B cell (primary cell): ENCODE measurements around the gene XG. TPM values are rescaled to one million over a fixed set of nuclear protein-coding genes. Genes with fewer than 3 reads are reported as not detected.
"Not testable (repeated sequence)": the region's sequence is repeated elsewhere in the genome, so short reads cannot be mapped to it uniquely, and the experiment has no call there.

Experiments used
- ATAC-seq: fragments of 200-7000 bp; cut with Tn5 transposase; one replicate; pipeline ENCODE4 v1.10.0; 2021; ENCODE audit warnings: low read depth, mild to moderate bottlenecking, moderate number of reproducible peaks, moderate library complexity
- CTCF ChIA-PET: fragments of 350-600 bp; sonication (Branson Sonifier 250); formaldehyde crosslinking; loops from one replicate; lab custom pipeline; 2021; ENCODE audit warnings: antibody characterized with exemption, inconsistent platforms; lab: Charles Lee
- POLR2A ChIA-PET: fragments of 350-600 bp; sonication (Branson Sonifier 250); formaldehyde crosslinking; loops from one replicate; lab custom pipeline; 2021; ENCODE audit warnings: antibody characterized with exemption; lab: Charles Lee
- DNase-seq: peaks from one replicate; pipeline ENCODE4 v3.0.0; 2013
- H2AFZ ChIP-seq: 2 replicates; pipeline ENCODE4 v1.6.1; 2012; ENCODE audit warnings: mild to moderate bottlenecking, low read depth, low read length; ENCODE audit not compliant: insufficient read depth, poor library complexity, severe bottlenecking
- H3K27ac ChIP-seq, 2 donors: 1 replicate in 1 of 2; 2 replicates in 1 of 2; pipeline ENCODE4 v1.5.1; 2012 to 2013; ENCODE audit warnings: low read length in 2 of 2, mild to moderate bottlenecking in 2 of 2, moderate library complexity in 1 of 2
- H3K27me3 ChIP-seq, 4 experiments: fragments of 200-600 bp in 1 of 4; sonication (generic) in 1 of 4; replicated peaks in 1 of 4; 1 replicate in 2 of 4; 2 replicates in 2 of 4; pipeline versions ENCODE4 v1.6.1 to v1.7.0; 2013 to 2016; ENCODE audit warnings: low read length in 3 of 4, mild to moderate bottlenecking in 2 of 4, mixed read lengths in 1 of 4, moderate library complexity in 1 of 4; ENCODE audit not compliant: insufficient read depth in 4 of 4, control insufficient read depth in 3 of 4; ENCODE audit errors: control extremely low read depth in 1 of 4
- H3K36me3 ChIP-seq, 2 experiments: replicated peaks in 1 of 2; 1 replicate in 1 of 2; 2 replicates in 1 of 2; pipeline versions ENCODE4 v1.6.1 to v1.7.1; 2013; ENCODE audit warnings: low read length in 1 of 2; ENCODE audit not compliant: insufficient read depth in 2 of 2, control insufficient read depth in 1 of 2; ENCODE audit errors: control extremely low read depth in 1 of 2, extremely low read depth in 1 of 2
- H3K4me1 ChIP-seq, 2 donors: fragments of 200-600 bp in 1 of 2; sonication (generic) in 1 of 2; 1 replicate in 1 of 2; 2 replicates in 1 of 2; pipeline versions ENCODE4 v1.5.1 to v1.6.1; 2013 to 2017; ENCODE audit warnings: low read length in 2 of 2; ENCODE audit not compliant: control insufficient read depth in 2 of 2, insufficient read depth in 2 of 2
- H3K4me2 ChIP-seq: replicated peaks from 2 replicates; pipeline ENCODE3; 2012; ENCODE audit warnings: mild to moderate bottlenecking, low read depth, low read length; ENCODE audit not compliant: poor library complexity, severe bottlenecking
- H3K4me3 ChIP-seq, 5 experiments: fragments of 200-600 bp in 1 of 5; sonication (generic) in 1 of 5; 1 replicate in 3 of 5; 2 replicates in 2 of 5; pipeline versions ENCODE4 v1.5.1 to v1.7.0; 2011 to 2016; ENCODE audit warnings: low read length in 4 of 5, mild to moderate bottlenecking in 4 of 5, low read depth in 2 of 5, control low read depth in 1 of 5, moderate library complexity in 1 of 5; ENCODE audit not compliant: insufficient read depth in 1 of 5; ENCODE audit errors: control extremely low read depth in 1 of 5, extremely low read depth in 1 of 5
- H3K79me2 ChIP-seq: fragments of 200-600 bp; sonication (generic); one replicate; pipeline ENCODE4 v1.6.0; 2016; ENCODE audit warnings: low read length; ENCODE audit not compliant: control insufficient read depth, insufficient read depth
- H3K9ac ChIP-seq: fragments of 200-600 bp; sonication (generic); 2 replicates; pipeline ENCODE4 v1.6.1; 2017; ENCODE audit warnings: mild to moderate bottlenecking, low read length, moderate library complexity
- H3K9me3 ChIP-seq, 3 donors: one replicate each; pipeline versions ENCODE4 v1.6.1 to v1.7.1; 2013; ENCODE audit warnings: low read length in 2 of 3; ENCODE audit not compliant: control insufficient read depth in 2 of 3, insufficient read depth in 1 of 3; ENCODE audit errors: control extremely low read depth in 1 of 3
- H4K20me1 ChIP-seq: 2 replicates; pipeline ENCODE4 v1.6.0; 2012; ENCODE audit warnings: mild to moderate bottlenecking, low read length; ENCODE audit not compliant: insufficient read depth, control insufficient read depth, poor library complexity, severe bottlenecking
- H3K27ac Mint-ChIP-seq: one replicate; pipeline ENCODE4 v1.8.0; 2021; ENCODE audit warnings: mixed read lengths
- H3K27me3 Mint-ChIP-seq: one replicate; pipeline ENCODE4 v1.8.0; 2021; ENCODE audit warnings: mixed read lengths
- H3K4me1 Mint-ChIP-seq: one replicate; pipeline ENCODE4 v1.8.0; 2021; ENCODE audit warnings: mixed read lengths
- H3K4me3 Mint-ChIP-seq: one replicate; pipeline ENCODE4 v1.8.0; 2021; ENCODE audit warnings: mixed read lengths
- H3K9me3 Mint-ChIP-seq: one replicate; pipeline ENCODE4 v1.8.0; 2022; ENCODE audit warnings: mixed read lengths; ENCODE audit not compliant: insufficient read depth
- EZH2 ChIP-seq: IDR thresholded peaks from 2 replicates; pipeline ENCODE4 v1.6.1; 2012; ENCODE audit warnings: borderline replicate concordance, low read depth, mild to moderate bottlenecking, moderate library complexity, low read length; ENCODE audit not compliant: insufficient read depth, poor library complexity, severe bottlenecking
- WGBS: methylation state at CpG from one replicate; pipeline ENCODE4 v1.1.5; 2013; ENCODE audit warnings: missing lambda C conversion rate; ENCODE audit not compliant: insufficient coverage; 5-methylcytosine and 5-hydroxymethylcytosine counted together
- intact Hi-C: fragments of 100-400 bp; cut with micrococcal nuclease; formaldehyde crosslinking; loops from one replicate; pipeline ENCODE4 v1.10.0; 2022
- polyA plus RNA-seq: library from polyadenylated mRNA; depleted of rRNA; stranded (reverse); fragments of >200 nt; gene quantifications from 2 replicates; pipeline ENCODE4 v1.2.3, GENCODE V29; 2012
- total RNA-seq, 2 donors: library from RNA; stranded (reverse); fragments of 120-200 nt in 1 of 2; gene quantifications; 1 replicate in 1 of 2; 2 replicates in 1 of 2; pipeline versions ENCODE4 v1.2.3 to v1.2.4, GENCODE V29; 2013 to 2022
- TF ChIP-seq, protein P1 (sequence below): fragments of 200-600 bp; IDR thresholded peaks from one replicate; pipeline ENCODE4 v1.8.0; 2022; ENCODE audit warnings: antibody characterized with exemption, mild to moderate bottlenecking

Gene XG
- total and polyA plus RNA-seq, 2 donors (not counting 1 experiment from before 2014, with no cell fraction given): 0.03 TPM; not detected in 1

DNA sequence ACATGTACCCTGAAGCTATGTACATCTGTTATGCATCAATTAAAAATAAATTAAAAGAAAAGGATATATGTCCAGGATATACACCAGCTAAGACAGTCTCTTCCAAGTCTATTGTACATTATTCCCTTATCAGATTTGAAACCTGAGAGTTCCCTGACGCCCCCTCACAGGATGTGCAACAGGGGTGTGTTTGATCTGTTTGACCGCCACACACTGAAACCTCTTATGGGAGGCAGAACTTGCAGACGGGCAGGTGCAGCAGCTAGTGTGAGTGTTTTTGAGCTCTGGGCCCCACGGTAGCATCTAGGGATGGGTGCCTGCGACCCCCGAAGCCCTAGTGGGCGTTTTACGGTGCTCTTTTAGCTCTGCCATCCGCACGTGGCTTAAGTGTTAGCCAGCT lies 4.7 kb downstream of the XG start:
- Mint-ChIP-seq H3K27ac (no peak overlapping the region), H3K27me3 (peaks cover 13% of the 10 kb centered on the region), H3K4me3 (no peak overlapping the region), H3K9me3 (no peaks in the 10 kb centered on the region), H3K4me1 (no peaks in the 10 kb centered on the region)
- H3K4me3 ChIP-seq: no peak overlapping the region
- intact Hi-C loops: no loop called here
- no peak overlapping the region for H3K9ac ChIP-seq
- 83% methylated on average over 8 of the region's 10 CpGs for WGBS
- H4K20me1 ChIP-seq: no peaks in the 10 kb centered on the region
- TF ChIP-seq, protein P1, sequence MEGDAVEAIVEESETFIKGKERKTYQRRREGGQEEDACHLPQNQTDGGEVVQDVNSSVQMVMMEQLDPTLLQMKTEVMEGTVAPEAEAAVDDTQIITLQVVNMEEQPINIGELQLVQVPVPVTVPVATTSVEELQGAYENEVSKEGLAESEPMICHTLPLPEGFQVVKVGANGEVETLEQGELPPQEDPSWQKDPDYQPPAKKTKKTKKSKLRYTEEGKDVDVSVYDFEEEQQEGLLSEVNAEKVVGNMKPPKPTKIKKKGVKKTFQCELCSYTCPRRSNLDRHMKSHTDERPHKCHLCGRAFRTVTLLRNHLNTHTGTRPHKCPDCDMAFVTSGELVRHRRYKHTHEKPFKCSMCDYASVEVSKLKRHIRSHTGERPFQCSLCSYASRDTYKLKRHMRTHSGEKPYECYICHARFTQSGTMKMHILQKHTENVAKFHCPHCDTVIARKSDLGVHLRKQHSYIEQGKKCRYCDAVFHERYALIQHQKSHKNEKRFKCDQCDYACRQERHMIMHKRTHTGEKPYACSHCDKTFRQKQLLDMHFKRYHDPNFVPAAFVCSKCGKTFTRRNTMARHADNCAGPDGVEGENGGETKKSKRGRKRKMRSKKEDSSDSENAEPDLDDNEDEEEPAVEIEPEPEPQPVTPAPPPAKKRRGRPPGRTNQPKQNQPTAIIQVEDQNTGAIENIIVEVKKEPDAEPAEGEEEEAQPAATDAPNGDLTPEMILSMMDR: no peak
- no peak for TF ChIP-seq EZH2
- H3K27ac ChIP-seq: no peak overlapping the region
- H3K4me2 ChIP-seq: no peak overlapping the region
- no peaks in the 10 kb centered on the region for H3K27me3 ChIP-seq
- no peak overlapping the region for H2AFZ ChIP-seq
- no peaks in the 10 kb centered on the region for H3K9me3 ChIP-seq
- ATAC-seq: no peak
- CTCF ChIA-PET: no interaction called here
- POLR2A ChIA-PET: no interaction called here
- H3K79me2 ChIP-seq: no peaks in the 10 kb centered on the region
- no peak for DNase-seq
- H3K36me3 ChIP-seq: no peaks in the 10 kb centered on the region
- no peaks in the 10 kb centered on the region for H3K4me1 ChIP-seq

DNA sequence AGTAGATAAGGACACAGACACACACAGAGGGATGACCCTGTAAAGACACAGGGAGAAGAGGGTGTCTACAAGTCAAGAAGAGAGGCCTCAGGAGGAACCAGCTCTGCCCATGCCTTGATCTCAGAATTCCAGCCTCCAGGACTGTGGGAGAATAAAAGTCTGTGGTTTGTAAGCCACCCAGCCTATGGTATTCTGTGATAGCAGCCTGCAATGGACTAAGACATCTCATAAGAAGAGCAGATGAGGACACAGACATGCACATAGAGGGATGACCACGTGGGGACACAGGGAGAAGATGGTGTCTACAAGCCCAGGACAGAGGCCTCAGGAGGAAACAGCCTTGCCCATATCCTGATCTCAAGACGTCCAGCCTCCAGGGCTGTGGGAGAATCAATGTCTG lies 9.4 kb downstream of the XG start:
- H3K4me3 Mint-ChIP-seq: no peak overlapping the region
- CTCF ChIA-PET: no interaction called here

DNA sequence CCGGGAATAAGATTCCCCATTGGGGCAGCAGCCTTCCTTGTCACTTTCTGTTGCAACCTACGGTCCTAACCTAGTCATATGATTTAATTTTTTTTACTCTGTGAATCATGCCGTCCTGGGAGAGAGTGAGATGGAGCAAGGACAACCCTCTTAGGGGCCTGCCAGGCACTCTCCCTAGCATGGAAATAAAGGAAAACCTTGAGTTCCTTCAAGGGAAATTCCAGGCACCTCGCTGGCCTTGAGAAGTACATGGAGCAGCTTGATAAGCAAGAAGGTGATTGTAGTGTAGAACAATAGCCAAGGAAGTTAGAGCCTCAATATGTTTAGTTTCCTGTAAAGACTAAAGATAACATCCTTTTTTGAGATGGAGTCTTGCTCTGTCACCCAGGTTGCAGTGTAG lies 10.8 kb downstream of the XG start:
- H2AFZ ChIP-seq: not testable (repeated sequence)

More for the DNA sequence above, 9.4 kb downstream of the XG start:
- POLR2A ChIA-PET: no interaction called here
- TF ChIP-seq, protein P1: no peak
- TF ChIP-seq EZH2: no peak
- Histone ChIP-seq H3K27ac (no peak overlapping the region), H3K9me3 (no peaks in the 10 kb centered on the region), H3K79me2 (no peaks in the 10 kb centered on the region), H3K4me3 (no peak overlapping the region), H3K4me1 (no peaks in the 10 kb centered on the region), H3K4me2 (no peak overlapping the region), H2AFZ (no peak overlapping the region), H3K36me3 (no peaks in the 10 kb centered on the region), H3K27me3 (no peaks in the 10 kb centered on the region), H3K9ac (no peak overlapping the region), H4K20me1 (no peaks in the 10 kb centered on the region)
- intact Hi-C loops: no loop called here
- H3K4me1 Mint-ChIP-seq: no peaks in the 10 kb centered on the region
- WGBS: 68% methylated on average over 2 of the region's 2 CpGs
- H3K27ac Mint-ChIP-seq: no peak overlapping the region
- DNase-seq: no peak
- H3K9me3 Mint-ChIP-seq: no peaks in the 10 kb centered on the region
- no peak for ATAC-seq
- H3K27me3 Mint-ChIP-seq: peaks cover 10% of the 10 kb centered on the region

More for the DNA sequence above, 10.8 kb downstream of the XG start:
- DNase-seq, H3K4me1 ChIP-seq, H3K36me3 ChIP-seq, ATAC-seq, CTCF ChIA-PET, H3K79me2 ChIP-seq, H3K27ac ChIP-seq, H3K9me3 ChIP-seq, H3K9me3 Mint-ChIP-seq, H4K20me1 ChIP-seq, H3K27me3 ChIP-seq, H3K4me1 Mint-ChIP-seq, H3K4me2 ChIP-seq, H3K4me3 ChIP-seq, H3K27me3 Mint-ChIP-seq, H3K4me3 Mint-ChIP-seq, intact Hi-C loops, POLR2A ChIA-PET, H3K9ac ChIP-seq, H3K27ac Mint-ChIP-seq: not testable (repeated sequence)
- WGBS: 89% methylated on average over 1 of the region's 4 CpGs
